H4 (cell line): ENCODE measurements around the gene CEP170. TPM values are rescaled to one million over a fixed set of nuclear protein-coding genes. Genes with fewer than 3 reads are reported as not detected.
"Not testable (repeated sequence)": the region's sequence is repeated elsewhere in the genome, so short reads cannot be mapped to it uniquely, and the experiment has no call there.

Experiments used
- DNase-seq: peaks from one replicate; pipeline ENCODE4 v3.0.0-alpha.2; 2015; ENCODE audit warnings: low spot score
- total RNA-seq: library from RNA; depleted of rRNA; stranded (reverse); fragments of >200 nt; shearing (Covaris generic); gene quantifications from 2 replicates; pipeline ENCODE4 v1.2.3, GENCODE V29; 2014

CEP170 gene
- total RNA-seq, 1 experiment from 2014 or later, result 28.3 TPM

DNA sequence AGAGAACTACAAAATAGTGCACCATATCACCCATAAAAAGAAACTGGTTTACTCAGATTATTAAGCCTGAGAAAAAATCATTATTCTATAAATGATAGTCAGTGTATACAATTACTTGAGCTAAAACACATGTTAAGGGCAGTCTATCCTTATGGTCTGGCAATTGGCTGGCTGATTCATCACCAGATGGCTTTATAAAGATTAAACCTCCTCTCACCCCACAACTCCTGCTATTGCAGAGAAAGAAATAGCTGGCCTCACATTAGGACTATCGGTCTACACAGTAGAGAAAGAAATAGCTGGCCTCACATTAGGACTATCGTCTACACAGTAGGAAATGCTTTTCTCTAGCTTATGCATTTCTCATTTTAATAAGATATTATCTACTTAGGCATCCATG lies 21.2 kb downstream of the CEP170 start:
- no peak for DNase-seq

- peak; percentile 52 for DNase-seq
These were observed 24.2 kb downstream of the CEP170 start for GRCh38 chr1:243230914-243231313.

- DNase-seq, result no peak
These were observed 25.6 kb downstream of the CEP170 start for GRCh38 chr1:243229526-243229925.

GRCh38 chr1:243227622-243228021 lies 27.5 kb downstream of the CEP170 start:
- no peak for DNase-seq

GRCh38 chr1:243218059-243218458 lies 37.0 kb downstream of the CEP170 start:
- DNase-seq, result no peak

DNA sequence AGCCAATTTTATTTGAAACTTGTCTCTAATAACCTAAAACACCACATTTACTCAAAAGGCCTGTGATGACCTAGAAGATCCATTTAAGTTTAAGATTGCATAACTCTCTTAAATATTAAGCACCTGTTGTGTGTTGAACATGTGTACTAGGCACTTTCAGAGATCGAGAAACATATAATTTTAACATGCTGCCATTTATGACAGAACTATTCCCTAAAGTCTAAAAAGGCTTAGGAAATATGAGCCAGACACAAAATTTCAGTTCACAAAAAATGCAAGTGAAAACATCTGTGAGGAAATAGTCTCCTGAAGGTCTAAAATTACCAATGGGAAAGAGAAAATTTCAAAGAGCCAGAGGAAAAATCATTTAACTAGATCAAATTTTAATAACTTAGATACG lies 37.7 kb downstream of the CEP170 start:
- no peak for DNase-seq

- DNase-seq, result no peak
These were observed 38.3 kb downstream of the CEP170 start for GRCh38 chr1:243216741-243217140.

DNA sequence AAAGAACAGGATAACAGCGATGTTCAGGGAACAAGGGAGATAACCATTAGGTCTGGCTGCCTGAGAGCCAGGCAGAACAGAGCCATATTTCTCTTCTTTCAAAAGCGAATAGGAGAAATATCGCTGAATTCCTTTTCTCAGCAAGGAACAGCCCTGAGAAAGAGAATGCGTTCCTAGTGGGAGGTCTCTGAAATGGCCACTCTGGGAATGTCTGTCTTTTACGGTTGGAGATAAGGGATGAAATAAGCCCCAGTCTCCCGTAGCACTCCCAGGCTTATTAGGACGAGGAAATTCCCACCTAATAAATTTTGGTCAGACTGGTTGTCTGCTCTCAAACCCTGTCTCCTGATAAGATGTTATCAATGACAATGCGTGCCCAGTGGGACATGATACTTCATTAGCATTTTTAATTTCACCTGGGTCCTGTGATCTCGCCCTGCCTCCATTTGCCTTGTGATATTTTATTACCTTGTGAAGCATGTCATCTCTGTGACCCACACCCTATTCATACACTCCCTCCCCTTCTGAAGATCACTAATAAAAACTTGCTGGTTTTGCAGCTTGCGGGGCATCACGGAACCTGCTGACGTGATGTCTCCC lies 39.7 kb downstream of the CEP170 start:
- not testable (repeated sequence) for DNase-seq

DNA sequence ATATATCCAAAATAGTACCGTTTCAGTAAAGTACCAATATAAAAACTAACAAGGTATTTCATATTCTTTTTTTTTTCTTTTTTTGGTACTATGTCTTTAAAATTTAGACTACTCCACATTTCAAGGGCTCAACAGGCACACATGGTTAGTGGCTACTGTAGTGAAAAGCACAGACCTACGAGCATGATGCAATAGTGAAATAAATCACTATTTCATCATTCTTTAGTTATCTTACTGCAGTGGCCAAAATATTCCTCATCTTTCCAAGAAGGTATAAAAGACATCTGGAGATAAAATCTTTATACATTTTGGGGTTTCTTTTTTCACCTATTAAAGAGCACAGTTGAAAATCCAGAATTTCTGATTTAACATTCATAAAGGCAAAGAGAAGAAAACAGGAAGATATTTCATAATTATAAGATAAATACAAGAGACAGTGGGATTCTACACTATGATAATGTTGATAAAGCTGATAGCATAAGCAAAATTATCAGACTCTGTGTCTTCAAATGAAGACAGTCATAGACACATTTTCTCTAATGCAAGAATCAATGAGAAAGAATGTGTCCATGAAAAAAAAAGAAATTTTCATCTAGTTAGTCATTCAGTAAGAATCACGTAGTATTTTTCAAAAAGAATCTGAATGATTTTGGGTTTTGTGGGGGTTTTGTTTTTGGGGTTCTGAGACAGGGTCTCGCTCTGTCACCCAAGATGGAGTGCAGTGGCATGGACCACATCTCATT lies 41.9 kb downstream of the CEP170 start:
- peak; percentile 45 for DNase-seq

- not testable (repeated sequence) for DNase-seq
These were observed 43.1 kb downstream of the CEP170 start for GRCh38 chr1:243211984-243212383.

GRCh38 chr1:243205026-243205501 lies 50.0 kb downstream of the CEP170 start:
- peak; percentile 29 for DNase-seq

DNA sequence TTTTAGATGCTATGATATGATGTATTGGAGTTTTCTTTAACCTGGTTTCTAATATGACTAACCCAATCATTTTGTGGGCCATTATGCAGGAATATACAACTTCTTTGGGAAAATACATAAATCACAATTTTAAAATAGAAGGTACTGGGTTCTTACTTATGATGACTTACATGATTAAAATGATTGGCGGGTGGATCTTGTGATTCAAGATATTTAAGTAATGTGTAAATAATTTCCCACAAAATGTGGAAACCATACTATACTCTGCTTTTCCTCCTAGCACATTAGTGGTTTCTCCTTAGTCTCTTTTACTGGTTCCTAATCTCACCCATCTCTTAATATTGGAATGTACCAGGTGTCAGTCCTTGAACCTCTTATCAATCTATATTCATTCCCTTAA lies 50.7 kb downstream of the CEP170 start:
- DNase-seq, result not testable (repeated sequence)

DNA sequence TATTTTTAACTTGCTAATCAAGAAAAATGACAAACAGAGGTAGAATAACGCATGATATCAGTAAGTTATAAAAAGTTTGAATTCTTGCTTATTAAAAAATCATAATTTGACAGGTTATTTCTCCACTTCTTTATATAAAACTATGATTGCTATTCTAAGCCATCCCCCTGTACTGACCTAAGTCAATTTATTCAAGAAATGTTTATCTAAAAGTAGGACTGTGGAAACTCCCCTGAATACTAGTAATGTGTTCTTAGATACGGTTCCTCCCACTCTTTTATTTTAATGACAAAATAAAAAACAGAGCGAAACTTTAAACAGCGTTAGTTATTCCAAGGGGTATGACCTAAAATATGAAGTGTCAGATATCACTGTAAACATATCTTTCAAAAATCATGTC lies 51.9 kb downstream of the CEP170 start:
- not testable (repeated sequence) for DNase-seq

- DNase-seq, result not testable (repeated sequence)
These were observed 53.8 kb downstream of the CEP170 start for GRCh38 chr1:243201316-243201715.

GRCh38 chr1:243197524-243197923 lies 57.6 kb downstream of the CEP170 start:
- not testable (repeated sequence) for DNase-seq

DNA sequence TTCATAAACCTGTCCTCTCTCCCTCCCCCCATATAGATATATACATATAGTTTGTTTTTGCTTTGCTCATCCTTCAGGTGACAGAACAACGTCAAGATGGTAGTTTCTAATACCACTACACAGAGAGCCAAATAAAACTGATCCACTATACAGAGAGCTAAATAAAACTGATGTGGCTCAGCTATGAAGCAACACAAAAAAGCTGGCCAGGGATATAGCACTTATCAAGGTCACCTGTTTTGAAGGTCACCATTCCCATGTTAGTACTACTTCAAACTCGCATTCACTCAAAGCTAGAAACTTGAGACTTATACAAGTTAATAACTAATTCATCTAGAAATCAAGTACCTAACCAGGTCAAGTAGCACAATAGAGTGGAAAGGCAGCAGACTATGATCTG lies 61.8 kb downstream of the CEP170 start:
- DNase-seq, result not testable (repeated sequence)

DNA sequence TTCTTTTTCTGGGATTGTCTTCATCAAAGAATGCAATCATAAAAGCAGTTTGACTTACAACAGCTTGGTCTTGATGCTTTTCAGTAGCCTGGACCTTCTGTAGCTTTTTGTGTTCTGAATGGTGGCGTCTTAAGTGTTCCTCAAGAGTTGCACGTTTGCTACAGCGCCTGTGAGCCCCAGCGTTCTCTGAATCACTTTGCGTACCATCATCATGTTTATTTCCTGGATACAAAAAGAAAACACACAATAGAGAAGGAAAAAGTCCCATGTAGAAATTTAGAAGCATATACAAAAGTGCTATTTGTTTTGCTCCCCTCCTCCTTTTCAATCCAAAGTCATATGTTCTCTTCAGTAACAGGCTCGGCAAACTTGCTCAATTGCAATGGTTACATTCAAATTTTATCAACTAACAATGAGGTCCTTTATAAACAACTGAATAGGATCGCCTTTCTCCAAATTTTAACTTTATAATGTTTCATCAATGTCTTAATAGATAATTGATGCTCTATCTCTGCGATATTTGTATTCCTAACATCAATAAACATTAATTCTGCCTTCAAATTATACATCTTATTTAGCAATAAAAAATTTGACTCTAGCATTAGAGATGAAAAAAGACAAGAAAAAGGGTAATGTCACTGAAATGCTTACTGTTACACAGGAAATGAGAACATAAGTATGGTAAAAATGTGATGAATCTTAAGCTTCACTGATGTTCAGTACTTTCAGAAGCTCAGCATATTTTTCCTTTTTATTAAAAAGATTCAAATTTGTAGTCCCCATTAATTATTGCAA lies 68.7 kb downstream of the CEP170 start:
- not testable (repeated sequence) for DNase-seq

GRCh38 chr1:243184787-243185186 lies 70.3 kb downstream of the CEP170 start:
- DNase-seq, result not testable (repeated sequence)

DNA sequence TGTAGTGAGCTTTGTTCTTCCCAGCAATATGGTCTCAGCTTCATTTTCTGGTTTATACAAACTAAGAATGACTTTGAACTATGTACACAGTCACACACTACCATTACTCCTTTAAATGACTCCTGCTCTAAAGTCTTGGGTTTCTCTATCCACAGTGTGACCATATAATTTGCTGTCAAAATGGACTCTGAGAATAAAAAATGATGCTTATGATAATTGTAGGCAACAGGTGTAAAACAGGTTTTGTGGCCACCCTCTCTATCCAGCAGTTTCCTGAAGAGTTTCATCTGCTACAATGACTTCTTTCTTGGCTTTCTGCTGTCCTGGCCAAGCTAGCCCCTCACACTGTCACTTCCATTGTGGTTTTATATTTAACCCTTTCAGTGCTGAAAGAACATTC lies 71.4 kb downstream of the CEP170 start:
- not testable (repeated sequence) for DNase-seq

DNA sequence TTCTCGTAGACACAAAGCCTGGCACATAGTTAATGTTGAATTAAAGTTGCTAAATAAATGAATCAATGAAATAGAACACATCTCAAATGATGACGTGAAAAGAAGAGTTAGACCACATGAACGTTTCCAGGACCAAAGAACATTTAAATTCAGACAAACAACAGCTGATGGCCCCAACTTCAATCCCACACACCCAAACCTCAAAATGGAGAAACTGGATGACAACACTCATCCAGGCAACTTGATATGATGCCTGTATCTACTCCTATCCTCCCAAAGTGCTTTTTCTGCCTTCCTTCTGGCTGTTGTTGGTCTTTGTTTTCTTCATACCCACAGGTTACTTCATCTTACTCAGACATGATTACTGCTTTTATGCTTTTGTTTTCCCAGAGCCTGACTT lies 71.9 kb downstream of the CEP170 start:
- not testable (repeated sequence) for DNase-seq

- DNase-seq, result peak; percentile 31
These were observed 75.4 kb downstream of the CEP170 start for GRCh38 chr1:243179720-243180119.

GRCh38 chr1:243177792-243178191 lies 77.3 kb downstream of the CEP170 start:
- DNase-seq, result not testable (repeated sequence)
